HG03045 (cell line): Measurements from ENCODE around the gene NT5DC1.

Source experiments
- ATAC-seq: cut with Tn5 transposase; IDR thresholded peaks from one replicate; pipeline ENCODE4 v1.9.1; 2021; ENCODE audit warnings: mild to moderate bottlenecking, moderate library complexity; ENCODE audit not compliant: unreplicated experiment

Gene NT5DC1

DNA sequence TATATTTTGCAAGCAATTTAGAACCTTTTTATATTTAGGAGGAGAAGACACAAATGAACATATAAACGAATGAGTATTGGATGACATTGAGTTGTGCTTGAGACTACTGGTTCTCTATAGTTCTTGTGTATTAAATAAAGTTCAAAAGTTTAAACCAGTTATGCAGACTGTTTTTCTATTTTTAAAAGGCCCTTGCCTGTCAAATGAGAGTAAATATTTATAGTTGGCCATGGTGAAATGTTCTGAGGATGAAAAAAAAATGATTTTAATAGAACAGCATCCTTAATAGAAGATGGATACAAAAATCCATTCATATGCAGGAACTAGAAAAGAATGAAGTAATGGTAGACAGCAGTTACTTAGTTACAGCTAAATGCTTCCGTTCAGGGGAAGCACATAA lies 88.8 kb downstream of the NT5DC1 start:
- no peak for ATAC-seq

GRCh38 chr6:116190550-116190949 lies 89.9 kb downstream of the NT5DC1 start:
- ATAC-seq: no peak

DNA sequence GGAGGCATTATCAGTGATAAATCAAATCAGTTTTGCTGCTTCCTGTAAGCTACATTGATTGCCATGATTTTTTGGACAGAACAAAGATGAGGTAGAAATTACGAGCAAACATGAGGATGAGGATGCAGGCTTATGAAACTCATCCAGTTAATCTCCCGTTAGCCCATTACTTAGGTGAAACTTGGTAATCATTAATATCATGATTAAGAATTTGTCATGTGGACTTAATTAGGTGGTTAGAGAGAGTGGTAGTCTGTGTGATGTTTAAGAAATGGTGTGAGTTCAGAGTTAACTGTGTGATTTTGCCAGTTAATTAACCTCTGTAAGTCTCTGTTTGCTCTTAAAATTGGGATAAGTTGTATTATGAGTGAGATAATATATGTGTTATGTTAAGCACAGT lies 91.2 kb downstream of the NT5DC1 start:
- no peak for ATAC-seq

- no peak for ATAC-seq
Measured at GRCh38 chr6:116192786-116193185, 92.1 kb downstream of the NT5DC1 start.

DNA sequence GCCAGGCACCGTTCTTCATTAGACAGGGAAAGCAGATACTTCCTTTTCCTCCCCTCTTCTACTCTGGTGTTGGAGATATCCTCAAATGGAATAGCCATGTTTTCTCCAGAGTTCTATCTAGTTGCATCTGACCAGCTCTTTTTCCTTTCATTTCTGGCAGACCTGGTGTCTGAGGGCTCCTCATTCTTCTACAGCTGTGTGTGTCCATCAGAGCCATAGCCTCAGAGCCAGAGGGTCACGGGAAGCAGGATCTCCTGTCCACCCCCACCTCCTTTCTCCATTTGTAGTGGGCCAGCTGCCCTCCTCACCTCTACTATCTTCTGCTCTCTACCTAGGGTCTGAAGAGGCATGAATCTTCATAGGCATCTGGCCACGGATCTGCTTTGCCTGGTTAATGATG lies 96.2 kb downstream of the NT5DC1 start:
- no peak for ATAC-seq

DNA sequence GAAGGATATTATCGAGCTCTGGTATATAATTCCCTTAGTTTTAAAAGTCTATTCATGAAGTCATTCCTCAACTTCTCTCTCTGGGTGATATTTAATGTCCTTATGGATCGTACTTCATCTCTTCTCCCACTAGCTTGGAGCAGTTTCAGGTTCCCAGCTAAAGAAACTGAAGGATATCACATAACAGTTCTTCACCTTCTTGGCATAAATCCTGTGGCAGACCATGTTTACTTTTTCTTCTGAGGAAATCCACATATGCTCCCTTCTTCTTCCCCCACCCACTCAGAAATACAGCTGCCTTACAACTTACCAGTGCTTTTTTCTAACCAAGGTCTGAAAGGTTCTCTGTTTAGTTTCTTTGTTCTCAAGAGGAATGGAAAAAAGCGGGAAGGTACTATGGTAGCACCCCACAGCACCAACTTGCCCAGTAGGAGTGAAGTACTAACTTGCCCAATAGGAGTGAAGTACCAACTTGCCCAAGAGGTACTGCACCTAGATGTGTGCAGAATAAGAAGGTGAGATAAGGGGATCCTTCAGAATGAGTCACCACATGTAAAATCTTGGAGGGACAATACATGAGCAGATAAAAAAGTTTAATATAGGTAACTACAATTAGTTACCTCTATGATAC lies 100.1 kb downstream of the NT5DC1 start:
- ATAC-seq: no peak

GRCh38 chr6:116201538-116201937 lies 100.9 kb downstream of the NT5DC1 start:
- no peak for ATAC-seq

DNA sequence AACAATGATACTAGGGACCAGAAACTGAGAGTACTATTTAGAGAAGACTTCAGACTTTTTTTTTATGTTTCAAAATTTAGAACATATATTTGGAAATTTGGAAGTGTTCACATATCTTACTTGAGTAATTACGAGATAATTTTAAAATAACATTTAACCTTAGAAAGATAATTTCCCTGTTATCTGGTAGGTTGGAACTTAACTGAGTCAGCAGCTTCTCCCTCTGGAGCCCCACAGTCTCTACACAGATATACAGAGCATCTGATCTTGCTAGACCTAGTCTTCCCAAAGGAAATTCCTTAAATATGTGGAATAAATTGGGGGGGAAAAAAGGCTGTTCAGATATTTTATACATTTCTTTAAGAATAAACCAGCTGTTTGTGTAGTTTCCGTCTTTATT lies 104.6 kb downstream of the NT5DC1 start:
- no peak for ATAC-seq

DNA sequence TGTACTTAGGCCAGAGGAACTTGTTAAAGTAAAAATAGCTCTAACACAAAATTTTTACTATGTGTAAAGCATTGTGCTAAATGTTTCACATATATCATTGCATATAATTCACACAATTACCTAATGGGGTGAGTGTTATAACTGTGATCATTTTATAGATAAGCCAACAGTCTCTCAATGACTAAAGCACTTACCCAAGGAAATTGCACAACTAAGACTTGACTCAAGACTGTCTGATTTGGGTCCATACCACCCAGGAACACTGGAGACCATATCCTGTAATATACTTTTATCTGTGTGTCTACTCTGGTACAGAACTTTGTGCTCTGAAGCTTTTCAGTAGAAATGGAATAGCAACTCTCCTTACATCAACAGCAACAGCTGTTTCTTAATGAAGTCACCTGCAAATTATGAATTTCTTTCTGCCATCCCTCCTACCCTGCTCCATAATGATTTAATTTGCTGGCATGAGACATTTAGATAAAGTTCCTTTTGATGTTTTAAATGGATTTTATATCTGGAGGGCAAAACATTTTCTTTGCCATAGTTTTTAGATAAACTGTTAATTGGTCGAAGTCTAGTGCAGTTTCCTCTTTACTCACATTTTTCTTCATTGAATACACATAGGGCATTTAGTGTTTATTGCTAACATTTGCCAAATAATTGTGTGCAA lies 105.7 kb downstream of the NT5DC1 start:
- no peak for ATAC-seq

DNA sequence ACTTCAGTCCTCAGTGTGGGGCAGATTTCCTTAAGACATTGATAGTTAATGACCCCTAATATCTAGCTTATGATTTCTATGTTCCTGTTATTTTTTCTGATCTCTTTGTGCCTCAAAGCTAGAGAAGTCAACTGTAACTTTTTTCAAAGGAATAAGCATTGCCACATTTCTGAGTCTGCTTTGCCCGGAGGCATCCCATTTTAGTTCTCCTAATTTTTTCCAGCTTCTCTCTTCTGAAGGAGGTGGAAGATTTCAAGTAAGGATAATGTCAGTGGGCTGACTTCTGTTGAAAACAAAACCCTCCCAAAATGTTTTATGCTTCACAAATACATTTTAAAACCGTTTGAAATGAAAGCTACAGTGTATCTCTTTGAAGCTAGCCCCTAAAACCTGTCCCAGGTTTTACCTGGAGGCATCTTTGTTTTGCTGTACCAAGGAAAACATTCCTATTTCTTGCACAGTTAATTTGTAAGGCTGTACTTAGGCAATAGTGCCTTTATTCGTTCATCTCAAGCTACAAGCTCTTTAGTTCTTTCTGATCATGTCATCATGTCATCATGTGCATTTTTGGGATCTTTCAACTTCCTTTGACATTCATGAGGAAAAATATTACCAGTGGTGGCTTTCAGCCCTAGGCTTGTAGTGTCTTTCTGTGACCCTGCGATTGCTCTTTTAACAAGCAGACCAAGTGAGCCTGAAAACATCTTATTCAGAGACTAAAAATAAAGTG lies 107.6 kb downstream of the NT5DC1 start:
- ATAC-seq: no peak

GRCh38 chr6:116210316-116210715 lies 109.7 kb downstream of the NT5DC1 start:
- no peak for ATAC-seq

DNA sequence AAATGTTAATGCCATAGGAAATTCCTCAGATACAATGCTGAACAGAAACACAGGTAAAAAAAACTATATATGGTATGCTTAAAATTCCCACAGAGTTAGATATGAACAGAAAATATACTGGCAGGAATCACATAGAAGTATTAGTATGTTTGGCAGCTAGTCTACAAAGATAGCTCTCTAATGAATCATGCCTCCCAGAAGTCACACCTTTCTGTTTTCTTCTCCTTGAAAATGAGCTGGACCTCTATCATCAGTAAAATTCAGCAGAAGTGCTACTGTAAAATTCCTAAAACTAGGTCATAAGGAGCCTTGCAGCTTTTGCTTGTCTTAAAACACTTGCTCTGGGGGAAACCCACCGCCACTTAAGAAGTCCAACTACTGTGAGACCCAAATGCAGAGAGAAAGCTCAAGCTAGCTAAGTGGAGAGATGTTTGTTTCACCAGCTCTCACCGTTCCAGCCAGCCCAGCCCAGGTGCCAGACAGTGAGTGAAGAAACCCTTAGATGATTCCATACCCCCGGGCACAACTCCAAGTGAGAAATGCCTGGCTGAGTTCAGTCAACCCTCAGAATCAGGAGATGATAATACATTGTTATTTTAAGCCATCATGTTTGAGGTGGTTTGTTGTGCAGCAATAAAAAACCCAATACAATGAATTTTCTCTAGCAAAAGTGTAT lies 110.2 kb downstream of the NT5DC1 start:
- no peak for ATAC-seq

DNA sequence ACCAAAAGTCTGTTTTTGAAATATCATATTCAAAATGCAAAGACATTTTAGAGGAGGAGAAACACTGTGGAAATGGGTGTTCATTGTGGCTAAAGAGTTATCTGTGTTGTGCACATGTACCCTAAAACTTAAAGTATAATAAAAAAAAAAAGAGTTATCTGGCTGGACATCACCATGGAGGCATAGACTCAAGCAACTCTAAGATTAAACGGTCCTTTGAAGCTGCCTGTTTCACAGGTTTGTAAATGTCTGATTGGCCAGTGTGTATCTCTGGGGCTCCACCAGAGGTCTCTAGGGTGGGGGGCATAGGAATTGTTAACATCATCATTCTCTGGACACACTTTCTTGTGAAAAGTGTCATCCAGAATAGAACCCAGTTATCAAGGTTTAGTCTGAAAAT lies 114.0 kb downstream of the NT5DC1 start:
- ATAC-seq: no peak

DNA sequence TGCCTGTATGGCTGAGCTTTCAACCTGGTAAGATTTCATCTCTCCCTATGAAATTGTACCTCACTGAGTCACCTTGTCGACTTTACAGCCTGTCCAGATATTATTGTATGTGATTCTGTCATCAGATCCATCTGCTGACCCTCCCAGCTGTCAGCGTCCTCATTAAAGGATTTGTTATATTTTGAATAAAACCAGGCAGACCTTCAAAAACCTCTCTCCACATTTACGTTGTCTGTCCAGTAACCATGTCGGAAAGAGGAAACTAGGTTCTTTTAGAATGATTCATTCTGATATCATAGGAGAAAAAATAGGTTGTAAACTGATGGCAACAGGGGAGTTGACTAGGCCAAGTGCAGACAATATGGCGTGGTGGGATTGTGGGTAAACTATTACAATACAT lies 114.8 kb downstream of the NT5DC1 start:
- no peak for ATAC-seq

DNA sequence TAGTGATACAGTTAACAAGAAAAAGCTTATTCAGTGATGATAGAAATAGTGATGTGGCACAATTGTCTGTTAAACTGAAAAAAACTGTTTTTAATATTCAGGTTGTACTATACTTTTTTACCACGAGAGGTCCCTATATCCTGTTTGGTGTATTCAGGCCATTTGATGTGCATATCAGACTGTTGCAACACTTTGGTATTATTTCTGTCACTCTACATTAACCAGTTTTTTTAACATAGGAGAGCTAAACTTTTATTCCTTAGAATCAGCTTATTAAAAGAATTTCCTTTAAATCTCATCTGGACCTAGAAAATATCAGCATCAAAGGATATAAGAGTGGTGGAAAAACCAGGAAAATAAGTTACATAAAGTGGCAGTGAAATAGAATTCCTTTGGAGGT lies 116.4 kb downstream of the NT5DC1 start:
- no peak for ATAC-seq

DNA sequence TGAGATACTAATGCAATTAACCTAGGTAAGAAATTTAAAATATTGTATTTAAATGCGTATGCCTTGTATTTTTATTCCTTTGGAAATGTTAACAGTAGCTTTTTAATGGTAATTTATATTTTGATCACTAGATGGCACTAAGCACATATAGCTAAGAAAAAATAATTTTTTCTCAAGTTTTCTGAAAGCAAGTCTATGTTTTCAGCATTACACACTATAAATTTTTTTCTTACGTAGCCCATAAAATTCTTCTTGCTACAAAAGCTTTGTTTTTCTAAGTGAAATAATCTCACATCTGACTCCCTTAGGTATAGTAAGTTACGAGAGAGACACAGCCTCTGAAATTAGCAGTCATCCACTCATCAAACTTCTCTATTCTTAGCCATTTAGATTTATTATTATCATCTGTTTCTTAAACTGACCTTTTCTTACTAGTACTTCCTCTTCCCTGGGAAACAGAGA lies 117.5 kb downstream of the NT5DC1 start:
- ATAC-seq: no peak

DNA sequence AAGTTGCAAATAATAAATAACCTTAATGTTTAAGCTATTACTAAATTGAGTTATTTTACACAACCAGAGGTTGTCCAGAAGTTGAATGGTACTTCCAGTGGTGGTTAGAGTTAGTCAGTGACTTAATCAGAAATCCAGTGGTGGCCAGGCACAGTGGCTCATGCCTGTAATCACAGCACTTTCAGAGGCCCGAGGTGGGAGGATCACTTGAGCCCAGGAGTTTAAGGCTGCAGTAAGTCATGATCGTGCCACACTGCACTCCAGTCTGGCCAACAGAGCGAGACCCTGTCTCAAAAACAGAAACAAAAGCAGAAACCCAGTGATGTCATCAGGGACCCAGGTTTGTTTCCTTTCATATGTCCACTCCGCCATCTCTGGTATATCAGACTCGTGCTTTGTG lies 118.2 kb downstream of the NT5DC1 start:
- no peak for ATAC-seq

DNA sequence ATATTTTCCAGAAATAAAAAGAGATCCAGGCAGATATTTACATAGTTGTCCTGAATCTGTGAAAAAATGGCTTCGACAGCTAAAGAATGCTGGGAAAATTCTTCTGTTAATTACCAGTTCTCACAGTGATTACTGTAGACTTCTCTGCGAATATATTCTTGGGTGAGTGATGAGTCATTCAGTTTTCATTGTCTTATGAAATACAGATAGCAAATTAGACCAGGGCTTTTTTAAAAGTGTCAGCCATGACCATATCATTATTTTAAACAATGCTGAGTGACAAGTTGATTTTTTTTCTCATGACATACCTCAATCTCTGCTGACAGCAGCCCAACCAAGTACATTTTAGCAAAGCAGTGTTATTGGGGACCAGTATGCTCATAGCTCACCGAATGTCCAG lies 120.4 kb downstream of the NT5DC1 start:
- ATAC-seq: no peak

DNA sequence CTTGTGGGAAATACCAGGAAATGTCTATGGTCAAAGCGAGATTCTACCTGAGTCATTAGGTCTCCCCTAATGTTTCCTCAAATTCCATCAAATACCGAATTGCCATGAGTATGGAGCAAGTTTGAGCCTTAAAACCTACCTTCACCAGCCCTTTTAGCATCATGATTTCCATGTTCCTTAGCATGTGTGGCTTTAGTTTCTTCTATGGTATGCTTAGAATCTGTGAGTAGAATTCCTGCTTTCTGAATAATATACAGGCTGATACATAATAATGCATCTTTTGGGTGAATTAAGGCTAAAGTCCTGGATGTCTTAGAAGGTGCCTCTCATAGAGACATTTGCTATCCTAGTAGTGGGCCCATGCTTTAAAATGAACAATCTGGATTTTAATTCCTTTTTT lies 121.3 kb downstream of the NT5DC1 start:
- no peak for ATAC-seq

GRCh38 chr6:116223355-116223754 lies 122.7 kb downstream of the NT5DC1 start:
- no peak for ATAC-seq

GRCh38 chr6:116229287-116229913 lies 128.7 kb downstream of the NT5DC1 start:
- no peak for ATAC-seq
